GM10266 (cell line): ENCODE data around the gene MAST4.

Experiments used
- DNase-seq: peaks from one replicate; pipeline ENCODE4 v3.0.0; 2012; ENCODE audit errors: extremely low spot score
- CTCF ChIP-seq: IDR thresholded peaks from 2 replicates; pipeline ENCODE4 v1.5.1; 2012; ENCODE audit warnings: mild to moderate bottlenecking, low read depth; ENCODE audit not compliant: control insufficient read depth, insufficient read depth; ENCODE audit errors: missing control alignments

The MAST4 gene

GRCh38 chr5:67173959-67174358 is 577.8 kb downstream of the MAST4 start:
- DNase-seq, result no peak
- TF ChIP-seq CTCF, result no peak

GRCh38 chr5:67176936-67177335 is 580.7 kb downstream of the MAST4 start:
- TF ChIP-seq CTCF, result no peak
- DNase-seq, result no peak

GRCh38 chr5:67178085-67178484 is 581.9 kb downstream of the MAST4 start:
- TF ChIP-seq CTCF, result no peak
- no peak for DNase-seq

DNA sequence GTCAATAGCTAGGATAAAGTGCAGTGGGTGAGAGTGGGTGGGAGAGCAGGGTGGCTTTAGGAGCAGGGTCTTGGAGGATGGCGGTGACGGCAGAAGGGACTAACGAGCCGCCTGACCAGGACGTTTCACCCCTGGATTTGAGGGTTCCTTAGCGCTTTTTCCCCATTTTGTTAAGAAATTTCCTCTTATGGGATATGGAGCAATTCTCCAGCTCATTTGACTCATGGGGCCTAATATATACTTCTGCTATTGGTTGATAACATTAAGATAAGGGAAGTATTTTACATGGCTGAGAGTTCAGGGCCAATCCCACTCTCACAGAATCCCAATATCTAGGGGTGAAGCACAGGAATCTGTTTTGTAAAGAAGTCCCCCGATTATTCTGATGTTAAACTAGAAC is 582.8 kb downstream of the MAST4 start:
- TF ChIP-seq CTCF, result no peak
- no peak for DNase-seq

DNA sequence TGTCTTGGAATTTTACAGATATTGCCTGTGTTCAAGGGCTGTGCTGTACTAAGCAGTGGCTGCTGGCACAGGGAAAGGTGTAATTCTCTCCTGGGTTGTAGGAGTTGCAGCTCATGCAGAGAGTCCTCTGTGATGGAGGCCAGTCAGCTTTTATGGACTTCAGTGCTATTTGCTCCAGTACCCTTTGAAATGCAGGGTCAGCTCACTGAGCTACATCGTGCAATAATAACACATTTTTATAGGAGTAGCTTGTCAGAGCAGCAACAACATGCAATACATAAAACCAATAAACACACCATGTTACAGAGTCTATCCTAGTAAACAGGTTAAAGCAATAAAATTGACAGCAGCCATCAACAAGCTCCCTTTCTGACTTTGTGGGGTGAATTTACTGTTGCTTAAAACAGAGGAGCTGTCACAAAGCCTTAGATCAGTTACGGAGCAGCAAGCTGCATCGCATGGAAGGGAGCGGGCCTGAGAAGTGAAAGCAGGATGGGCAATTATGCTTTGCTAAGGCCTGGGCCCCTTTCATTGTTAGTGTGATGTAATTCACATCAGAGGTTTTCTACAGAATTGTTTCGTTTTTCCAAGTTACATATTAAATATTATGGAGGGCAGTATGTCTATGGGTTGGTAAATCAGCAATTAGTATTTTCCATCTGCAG is 583.6 kb downstream of the MAST4 start:
- TF ChIP-seq CTCF, result no peak
- no peak for DNase-seq

DNA sequence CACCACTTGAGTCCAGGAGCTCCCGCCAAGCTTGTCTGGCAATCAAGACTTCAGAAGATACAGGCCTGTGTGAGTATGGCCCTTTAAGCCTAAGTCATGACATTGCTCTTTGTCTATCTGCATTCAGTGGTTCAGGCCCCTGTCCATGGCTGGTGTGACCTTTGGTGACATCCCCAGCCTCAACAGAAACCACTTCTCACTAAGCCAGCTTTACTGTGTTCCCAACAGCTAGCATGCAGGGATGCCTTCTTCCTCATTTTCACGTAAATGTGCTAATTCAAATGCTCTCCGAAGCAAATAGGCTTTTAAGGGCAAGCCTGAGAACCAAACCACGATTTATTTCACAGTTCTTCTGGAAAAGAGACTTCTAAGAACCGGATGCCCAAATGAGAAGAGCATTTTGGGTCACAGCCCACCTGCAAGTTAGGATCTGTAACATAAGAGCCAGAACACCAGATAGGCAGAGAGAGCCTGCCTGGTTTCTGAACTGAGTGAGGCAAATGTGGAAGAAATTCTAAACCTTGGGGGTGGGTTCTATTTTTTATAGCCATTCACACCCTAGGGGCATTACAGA is 585.5 kb downstream of the MAST4 start:
- TF ChIP-seq CTCF, result no peak
- DNase-seq, result no peak

- no peak for DNase-seq
- TF ChIP-seq CTCF, result no peak
These were observed 586.2 kb downstream of the MAST4 start for GRCh38 chr5:67182301-67182790.
